Large intestine (tissue), 3 donors: ENCODE results near the gene TGM2. TPM values are rescaled to one million over a fixed set of nuclear protein-coding genes. Genes with fewer than 3 reads are reported as not detected.

Source experiments
- DNase-seq, 2 donors: peaks; one replicate each; pipeline versions ENCODE4 v3.0.0 to v3.0.0-alpha.2; 2013
- H3K27ac ChIP-seq: one replicate; pipeline ENCODE4 v1.5.1; 2013; ENCODE audit warnings: low read length
- H3K27me3 ChIP-seq: 2 replicates; pipeline ENCODE4 v1.6.1; 2013; ENCODE audit warnings: low read length; ENCODE audit not compliant: control insufficient read depth, insufficient read depth
- H3K36me3 ChIP-seq: 2 replicates; pipeline ENCODE4 v1.6.1; 2013; ENCODE audit warnings: low read length; ENCODE audit not compliant: control insufficient read depth, insufficient read depth
- H3K4me1 ChIP-seq: one replicate; pipeline ENCODE4 v1.6.1; 2013; ENCODE audit warnings: low read length; ENCODE audit not compliant: control insufficient read depth, insufficient read depth
- H3K4me3 ChIP-seq: one replicate; pipeline ENCODE4 v1.5.1; 2013; ENCODE audit warnings: low read length
- H3K9me3 ChIP-seq: one replicate; pipeline ENCODE4 v1.6.1; 2013; ENCODE audit warnings: mild to moderate bottlenecking, low read depth, low read length, moderate library complexity; ENCODE audit not compliant: control insufficient read depth
- WGBS: methylation state at CpG from one replicate; pipeline ENCODE4 v1.1.5; 2013; ENCODE audit warnings: low lambda C conversion rate; ENCODE audit not compliant: insufficient coverage; 5-methylcytosine and 5-hydroxymethylcytosine counted together
- polyA plus RNA-seq: library from polyadenylated mRNA; unstranded; fragments of 120-200 nt; gene quantifications from one replicate; pipeline ENCODE4 v1.2.1, GENCODE V29; 2013

TGM2 gene
- polyA plus RNA-seq, 1 donor: 334 TPM

DNA sequence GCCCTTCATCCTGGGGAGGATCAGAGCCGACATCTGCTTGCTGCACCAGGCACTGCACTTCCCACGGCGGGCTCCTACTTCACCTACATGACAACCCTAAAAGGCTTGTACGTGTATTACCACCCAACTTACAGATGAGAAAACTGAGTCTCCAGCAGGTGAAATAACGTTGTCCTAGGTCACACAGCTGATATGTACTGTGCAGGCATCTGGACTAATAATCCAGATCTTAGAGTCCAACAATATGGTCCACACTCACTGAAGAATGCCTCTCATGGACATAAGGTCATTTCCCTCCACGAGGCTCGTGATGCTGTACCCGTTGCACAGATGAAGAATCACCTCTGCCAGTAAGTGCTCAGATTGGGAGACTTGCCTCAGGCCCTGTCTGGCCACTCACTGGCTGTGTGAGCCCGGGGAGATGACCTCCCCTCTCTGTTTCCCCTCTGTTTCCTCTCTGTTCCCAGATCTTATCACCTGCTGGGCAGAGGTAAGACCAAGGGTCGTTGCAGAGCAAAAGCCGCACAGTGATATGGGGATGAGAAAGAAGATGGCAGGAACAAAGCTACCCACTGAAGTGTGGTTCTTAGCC is 32.1 kb downstream of the TGM2 start:
- Histone ChIP-seq H3K36me3 (peaks cover 97% of the 10 kb centered on the region), H3K27ac (no peak overlapping the region), H3K4me1 (no peaks in the 10 kb centered on the region), H3K27me3 (no peaks in the 10 kb centered on the region), H3K9me3 (peaks cover 2% of the 10 kb centered on the region), H3K4me3 (no peak overlapping the region)
- no CpG with 5 or more reads among the region's 11 CpGs for WGBS
- DNase-seq: no peak

DNA sequence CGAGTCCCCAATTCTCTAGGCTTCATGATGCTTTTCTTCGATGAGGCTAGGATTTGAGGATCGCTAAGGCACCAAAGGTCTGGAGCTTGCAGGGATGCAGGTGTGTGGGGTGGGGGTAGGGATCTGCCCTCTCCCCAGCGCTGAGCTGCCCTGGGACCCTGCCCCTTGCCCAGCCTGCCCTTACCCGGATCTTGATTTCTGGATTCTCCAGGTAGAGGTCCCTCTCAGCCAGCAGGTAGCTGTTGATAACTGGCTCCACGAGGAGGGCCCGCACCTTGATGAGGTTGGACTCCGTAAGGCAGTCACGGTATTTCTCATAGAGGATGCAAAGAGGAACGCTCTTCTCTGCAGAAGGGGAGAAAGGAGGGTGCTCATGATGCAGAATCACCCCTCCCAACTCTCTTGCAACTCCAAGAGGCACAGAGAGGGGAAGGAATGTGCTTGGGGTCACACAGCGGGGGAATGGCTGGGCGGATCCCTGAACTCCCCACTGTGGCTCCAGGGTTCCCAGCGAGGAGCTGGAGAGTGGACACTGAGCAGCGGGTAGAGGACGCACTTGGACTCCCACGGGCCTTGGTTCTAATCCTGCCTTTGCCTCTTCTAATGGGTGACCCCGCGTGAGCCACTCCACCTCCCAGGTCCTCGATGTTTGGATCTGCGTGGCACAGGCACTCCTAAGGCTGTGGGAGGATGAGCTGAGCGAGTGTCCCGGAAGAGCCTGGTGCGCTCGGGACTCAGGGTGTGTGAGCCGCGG is 32.7 kb downstream of the TGM2 start:
- Histone ChIP-seq H3K36me3 (peaks cover 90% of the 10 kb centered on the region), H3K27me3 (no peaks in the 10 kb centered on the region)

DNA sequence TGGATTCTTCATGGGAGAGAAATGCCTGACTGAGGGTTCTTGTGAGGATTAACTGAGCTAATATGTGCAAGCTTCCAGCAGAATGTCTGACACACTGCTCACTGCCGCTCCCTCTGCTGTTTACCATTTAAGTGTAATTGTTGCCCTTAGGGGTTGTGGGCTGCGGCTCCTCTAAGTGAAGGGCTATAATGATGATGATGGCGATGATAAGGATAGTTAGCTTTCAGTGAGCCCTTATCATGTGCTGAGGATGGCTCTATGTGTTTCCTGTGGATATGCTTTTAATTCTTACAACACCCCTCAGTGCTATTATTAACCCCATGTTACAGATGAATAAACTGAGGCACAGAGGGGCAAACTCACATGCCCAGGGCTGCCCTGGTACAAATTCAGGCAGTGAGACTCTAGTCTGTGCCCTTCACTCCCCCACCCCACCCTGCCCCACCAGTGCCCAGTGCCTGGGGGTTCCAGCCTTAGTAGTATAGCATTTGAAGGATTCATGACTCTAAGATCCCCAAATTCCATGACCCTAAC is 33.4 kb downstream of the TGM2 start:
- H3K27ac ChIP-seq: no peak overlapping the region
- H3K36me3 ChIP-seq: peaks cover 83% of the 10 kb centered on the region
- no peaks in the 10 kb centered on the region for H3K9me3 ChIP-seq
- no CpG with 5 or more reads among the region's 3 CpGs for WGBS
- DNase-seq: no peak
- no peaks in the 10 kb centered on the region for H3K27me3 ChIP-seq
- H3K4me1 ChIP-seq: no peaks in the 10 kb centered on the region
- H3K4me3 ChIP-seq: no peak overlapping the region

More for the DNA sequence above, 32.7 kb downstream of the TGM2 start:
- Histone ChIP-seq H3K27ac (no peak overlapping the region), H3K9me3 (no peaks in the 10 kb centered on the region), H3K4me3 (no peak overlapping the region), H3K4me1 (no peaks in the 10 kb centered on the region)
- DNase-seq: no peak
- no CpG with 5 or more reads among the region's 26 CpGs for WGBS

DNA sequence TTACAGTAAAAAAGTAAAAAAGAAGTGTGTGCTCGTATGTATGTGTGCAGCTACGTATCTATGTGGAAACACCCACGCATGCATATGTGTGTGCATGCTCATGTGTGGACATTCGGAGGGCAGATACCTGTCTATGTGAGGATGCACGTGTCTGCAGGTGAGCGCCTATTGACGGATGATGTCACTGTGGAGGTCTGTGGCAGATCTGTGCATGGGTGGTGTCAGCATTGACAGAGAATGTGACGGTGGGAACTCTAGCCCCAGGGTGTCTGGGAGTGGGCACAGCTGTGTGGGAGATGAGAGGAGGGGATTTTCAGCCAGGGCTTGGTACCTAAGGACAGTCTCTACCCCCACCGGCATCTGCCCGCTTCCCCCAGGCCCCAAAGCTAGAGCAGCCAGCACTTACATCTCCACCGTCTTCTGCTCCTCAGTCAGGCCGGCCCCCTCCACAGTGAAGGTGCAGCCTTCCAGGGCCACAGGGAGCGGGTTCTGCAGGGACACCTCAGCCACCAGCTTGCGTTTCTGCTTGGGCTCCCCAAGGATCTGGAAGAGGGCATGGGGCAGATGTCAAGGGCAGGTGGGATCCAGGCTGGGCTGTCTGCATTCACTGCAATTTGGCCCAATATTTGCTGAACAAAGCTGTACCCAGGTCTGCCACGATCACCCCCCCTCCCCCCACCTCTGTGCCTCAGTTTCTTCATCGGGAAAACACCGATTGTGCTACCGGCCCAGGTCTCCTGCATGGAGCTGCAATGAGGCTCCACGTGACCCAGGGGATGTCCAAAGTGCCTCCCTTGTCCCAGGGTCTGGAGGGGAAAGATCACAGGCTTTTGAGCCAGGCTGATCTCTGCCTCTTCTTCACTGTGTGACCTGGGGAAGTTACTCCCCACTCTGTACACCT is 34.1 kb downstream of the TGM2 start:
- no CpG with 5 or more reads among the region's 19 CpGs for WGBS
- H3K27ac ChIP-seq: no peak overlapping the region
- H3K4me3 ChIP-seq: no peak overlapping the region
- DNase-seq: no peak
- H3K27me3 ChIP-seq: no peaks in the 10 kb centered on the region
- no peaks in the 10 kb centered on the region for H3K4me1 ChIP-seq
- peaks cover 76% of the 10 kb centered on the region for H3K36me3 ChIP-seq
- no peaks in the 10 kb centered on the region for H3K9me3 ChIP-seq

DNA sequence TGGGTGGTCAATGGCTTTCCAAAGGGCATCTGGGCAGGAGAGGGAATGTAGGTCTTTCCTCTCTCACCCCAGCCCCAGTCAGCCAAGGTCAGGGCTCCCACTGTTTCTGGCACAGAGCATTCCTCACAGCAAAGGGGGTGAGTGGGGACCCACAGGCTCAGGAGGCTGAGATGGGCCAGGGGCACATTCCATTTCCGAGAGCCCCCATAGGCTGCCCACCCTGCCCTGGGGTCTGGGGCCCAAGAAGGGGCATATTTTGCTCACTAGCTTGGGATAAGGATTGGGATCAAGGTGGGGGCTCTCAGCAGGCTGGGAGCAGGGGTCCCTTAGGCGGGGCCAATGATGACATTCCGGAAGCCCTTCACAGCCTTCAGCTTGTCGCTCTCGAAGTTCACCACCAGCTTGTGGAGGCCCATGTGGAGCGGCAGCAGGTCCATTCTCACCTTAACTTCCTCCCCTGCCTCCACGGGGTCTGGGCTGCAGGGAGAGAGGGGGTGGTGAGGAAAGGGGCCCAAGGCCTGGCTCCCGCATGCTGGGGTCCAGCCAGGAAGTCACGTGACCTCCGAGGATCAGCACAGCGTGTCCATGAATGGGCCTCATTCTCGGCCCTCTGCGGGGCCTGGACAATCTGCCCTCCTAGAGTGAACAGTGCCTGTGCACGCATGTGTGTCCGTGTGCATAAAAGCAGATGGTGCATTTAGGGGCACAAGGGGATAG is 35.0 kb downstream of the TGM2 start:
- Histone ChIP-seq H3K27me3 (no peaks in the 10 kb centered on the region), H3K27ac (no peak overlapping the region), H3K4me1 (no peaks in the 10 kb centered on the region), H3K36me3 (peaks cover 67% of the 10 kb centered on the region), H3K4me3 (no peak overlapping the region), H3K9me3 (no peaks in the 10 kb centered on the region)
- DNase-seq: no peak
- WGBS: 100% methylated on average over 1 of the region's 15 CpGs

DNA sequence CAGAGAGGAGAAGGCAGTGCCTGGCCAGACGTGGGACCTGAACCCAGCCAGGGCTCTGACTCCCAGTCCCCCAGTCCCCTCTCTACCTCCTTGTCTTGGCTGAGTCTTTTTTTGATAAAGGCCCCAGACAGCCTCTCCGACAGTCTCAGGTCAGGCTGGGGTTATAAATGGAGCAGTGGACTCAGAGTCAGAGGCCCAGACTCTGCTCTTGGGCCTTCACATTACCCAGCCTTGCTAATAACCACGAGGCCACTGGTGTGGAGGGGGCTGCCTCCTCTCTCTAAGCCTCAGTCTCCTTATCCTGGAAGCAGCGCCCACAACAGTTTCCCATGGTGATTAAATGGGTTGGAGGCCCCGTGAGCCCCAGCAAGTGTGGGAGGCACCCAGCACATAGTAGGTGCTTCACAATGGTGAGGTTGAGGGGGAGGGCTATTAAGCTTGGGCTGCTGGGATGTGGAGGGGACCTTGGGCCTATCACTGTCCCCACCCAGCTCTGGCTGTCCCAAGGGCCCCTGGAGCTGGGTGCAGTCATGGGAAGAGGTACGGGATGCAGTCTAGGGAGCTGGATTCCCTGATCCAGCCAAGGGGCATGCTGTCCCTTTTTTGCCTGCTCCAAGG is 35.7 kb downstream of the TGM2 start:
- Histone ChIP-seq H3K4me3 (no peak overlapping the region), H3K4me1 (no peaks in the 10 kb centered on the region), H3K36me3 (peaks cover 60% of the 10 kb centered on the region), H3K27me3 (no peaks in the 10 kb centered on the region), H3K9me3 (no peaks in the 10 kb centered on the region), H3K27ac (peak overlapping the region; percentile 30)
- DNase-seq: no peak
- no CpG with 5 or more reads among the region's 6 CpGs for WGBS

DNA sequence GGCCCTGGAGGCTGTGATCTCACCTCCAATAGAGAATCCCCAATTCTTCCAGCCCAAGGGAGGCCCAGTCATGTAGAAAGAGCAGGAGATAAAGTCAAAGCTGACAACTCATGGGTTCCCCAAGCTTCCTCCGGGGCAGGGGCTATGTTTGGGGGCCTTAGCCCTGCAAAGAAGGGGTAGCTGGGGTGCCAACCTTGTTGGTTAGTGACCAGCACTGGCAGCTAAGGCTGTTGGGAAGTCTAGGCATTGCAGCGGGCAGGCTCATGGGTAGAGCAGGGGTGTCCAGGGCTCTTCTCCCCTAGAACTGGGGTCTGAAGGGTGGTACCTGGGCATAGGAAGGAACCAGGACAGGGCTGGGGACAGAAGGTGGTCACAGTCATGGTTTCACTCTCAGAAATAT is 36.4 kb downstream of the TGM2 start:
- H3K36me3 ChIP-seq: peaks cover 53% of the 10 kb centered on the region
- no peak for DNase-seq
- no peaks in the 10 kb centered on the region for H3K9me3 ChIP-seq
- no peaks in the 10 kb centered on the region for H3K27me3 ChIP-seq
- H3K4me3 ChIP-seq: no peak overlapping the region
- no peaks in the 10 kb centered on the region for H3K4me1 ChIP-seq
- H3K27ac ChIP-seq: peak overlapping the region; percentile 30
- WGBS: no CpG with 5 or more reads among the region's 2 CpGs

DNA sequence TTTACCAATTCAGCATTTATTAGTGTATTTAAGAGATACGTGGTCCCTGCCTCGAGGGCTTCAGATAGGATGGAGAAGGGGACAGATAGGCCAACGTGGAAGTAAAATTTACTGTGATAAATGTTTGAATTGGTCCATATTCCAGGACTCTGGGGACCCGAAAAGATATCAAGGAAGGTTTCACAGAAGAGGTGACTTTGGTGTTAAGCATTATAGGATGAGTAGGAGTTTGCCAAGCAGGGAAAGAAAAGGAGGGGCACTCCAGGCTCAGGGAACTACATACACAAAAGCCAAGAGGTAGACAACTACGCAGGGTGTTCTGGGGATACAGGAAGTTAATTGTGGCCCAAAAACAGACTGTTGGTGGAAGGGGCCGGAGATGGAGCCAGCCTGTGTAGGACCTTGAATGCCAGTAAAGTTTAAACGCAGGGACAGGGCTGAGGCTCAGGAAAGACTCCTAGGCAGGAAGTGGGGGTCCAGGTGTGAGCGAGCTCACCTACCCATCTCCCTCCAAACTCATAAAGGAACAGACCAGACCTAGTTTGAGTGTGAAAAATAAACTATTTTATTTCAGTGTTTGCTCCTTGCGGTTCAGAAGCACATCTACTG is 37.0 kb downstream of the TGM2 start:
- no peak for DNase-seq
- Histone ChIP-seq H3K27ac (no peak overlapping the region), H3K9me3 (no peaks in the 10 kb centered on the region), H3K36me3 (peaks cover 47% of the 10 kb centered on the region), H3K4me3 (no peak overlapping the region), H3K27me3 (no peaks in the 10 kb centered on the region), H3K4me1 (peaks cover 4% of the 10 kb centered on the region)
- WGBS: 94% methylated on average over 4 of the region's 9 CpGs

DNA sequence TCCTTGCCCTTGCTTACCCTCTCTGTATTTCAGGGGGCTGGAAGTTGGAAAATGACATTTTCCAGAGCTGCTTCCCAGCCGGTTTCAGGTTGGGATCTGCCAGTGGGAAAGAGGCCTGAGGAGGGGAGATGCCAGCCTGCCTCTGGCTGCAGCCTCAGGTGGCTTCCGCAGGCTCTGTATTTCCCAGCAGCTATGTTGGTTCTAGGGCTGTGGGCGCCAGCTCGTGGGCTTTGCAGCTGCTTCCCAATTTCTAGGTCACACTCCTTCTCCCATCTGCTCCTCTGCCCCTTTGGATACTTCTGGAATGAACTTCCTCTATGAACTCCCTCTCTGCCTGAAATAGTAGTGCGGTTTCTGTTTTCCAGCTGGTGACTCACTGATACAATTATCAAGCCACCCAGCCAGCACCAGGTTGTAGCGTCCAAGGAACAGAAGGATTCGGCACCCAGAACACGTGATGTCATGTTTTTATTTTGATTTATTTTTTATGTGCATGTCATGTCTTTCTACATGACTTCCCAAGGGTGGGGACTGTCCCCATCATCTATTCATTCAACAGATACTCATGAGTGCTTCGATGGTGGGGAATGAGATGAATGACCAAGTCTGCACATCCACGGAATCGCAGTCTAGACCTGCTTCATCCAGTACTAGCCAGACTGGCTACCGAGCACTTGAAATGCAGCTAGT is 38.0 kb downstream of the TGM2 start:
- no peak overlapping the region for H3K4me3 ChIP-seq
- H3K4me1 ChIP-seq: peaks cover 4% of the 10 kb centered on the region
- H3K9me3 ChIP-seq: no peaks in the 10 kb centered on the region
- WGBS: no CpG with 5 or more reads among the region's 12 CpGs
- H3K27me3 ChIP-seq: no peaks in the 10 kb centered on the region
- H3K27ac ChIP-seq: peak overlapping the region; percentile 24
- peaks cover 37% of the 10 kb centered on the region for H3K36me3 ChIP-seq
- DNase-seq: peak in 1 of 2 donors; percentile 49
